IPS-18a (cell line): ENCODE measurements around the gene PAPPA.

Experiments
- H3K27ac ChIP-seq: one replicate; pipeline ENCODE4 v1.5.1; 2013; ENCODE audit warnings: low read length
- H3K27me3 ChIP-seq: one replicate; pipeline ENCODE4 v1.6.1; 2013; ENCODE audit warnings: mild to moderate bottlenecking, low read length; ENCODE audit not compliant: control insufficient read depth, insufficient read depth
- H3K36me3 ChIP-seq: one replicate; pipeline ENCODE4 v1.6.1; 2013; ENCODE audit warnings: low read depth, low read length; ENCODE audit not compliant: control insufficient read depth
- H3K4me1 ChIP-seq: one replicate; pipeline ENCODE4 v1.6.1; 2013; ENCODE audit warnings: low read depth, low read length; ENCODE audit not compliant: control insufficient read depth
- H3K4me3 ChIP-seq: one replicate; pipeline ENCODE4 v1.5.1; 2013; ENCODE audit warnings: low read length
- H3K9ac ChIP-seq: one replicate; pipeline ENCODE4 v1.6.1; 2013; ENCODE audit warnings: mild to moderate bottlenecking, low read length, moderate library complexity
- H3K9me3 ChIP-seq: one replicate; pipeline ENCODE4 v1.6.1; 2013; ENCODE audit warnings: low read depth, low read length; ENCODE audit not compliant: control insufficient read depth

The PAPPA gene

DNA sequence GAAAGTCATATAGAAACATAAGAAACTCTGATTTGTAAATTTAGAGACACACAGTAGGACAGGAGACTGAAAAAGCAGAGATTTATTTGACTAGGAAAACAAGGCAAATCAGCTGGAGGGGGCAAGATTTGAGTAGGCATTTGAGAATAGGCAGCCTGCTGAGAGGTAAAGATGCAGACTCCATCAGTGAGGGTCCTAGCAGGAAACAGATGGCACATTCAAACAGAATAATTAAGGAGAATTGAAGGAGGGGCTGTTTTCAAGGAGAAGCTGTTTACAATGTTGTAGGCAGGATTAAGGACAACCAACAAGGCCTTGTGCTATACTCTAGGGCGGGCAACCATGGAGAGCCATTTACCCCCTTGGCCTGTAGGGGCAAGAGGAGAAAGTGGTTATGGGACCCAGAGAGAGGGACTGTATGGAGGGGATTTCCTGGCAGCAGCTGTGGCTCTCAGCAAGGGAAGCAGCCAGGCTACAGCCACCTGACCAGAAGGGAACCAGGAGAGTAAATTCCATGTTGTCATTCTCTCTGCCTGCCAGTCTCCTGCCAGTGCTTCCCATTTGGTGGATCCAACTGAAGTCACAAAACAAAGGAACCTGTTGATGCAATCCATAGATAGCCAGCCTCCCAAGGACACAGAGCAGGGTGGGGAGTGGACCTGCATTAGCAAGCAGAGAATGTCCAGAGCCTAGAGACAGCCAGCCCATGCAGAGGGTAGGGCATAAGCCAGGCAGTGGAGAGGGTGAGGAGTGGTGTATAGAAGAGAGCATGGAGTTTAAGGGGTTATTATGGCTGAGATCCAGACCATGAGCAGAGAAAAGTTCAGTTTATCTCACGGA, 38.2 kb downstream of the PAPPA start:
- H3K27ac ChIP-seq, result no peak overlapping the region
- H3K36me3 ChIP-seq, result no peaks in the 10 kb centered on the region
- no peak overlapping the region for H3K4me3 ChIP-seq
- no peaks in the 10 kb centered on the region for H3K27me3 ChIP-seq
- no peak overlapping the region for H3K9ac ChIP-seq
- no peaks in the 10 kb centered on the region for H3K4me1 ChIP-seq
- H3K9me3 ChIP-seq, result no peaks in the 10 kb centered on the region

DNA sequence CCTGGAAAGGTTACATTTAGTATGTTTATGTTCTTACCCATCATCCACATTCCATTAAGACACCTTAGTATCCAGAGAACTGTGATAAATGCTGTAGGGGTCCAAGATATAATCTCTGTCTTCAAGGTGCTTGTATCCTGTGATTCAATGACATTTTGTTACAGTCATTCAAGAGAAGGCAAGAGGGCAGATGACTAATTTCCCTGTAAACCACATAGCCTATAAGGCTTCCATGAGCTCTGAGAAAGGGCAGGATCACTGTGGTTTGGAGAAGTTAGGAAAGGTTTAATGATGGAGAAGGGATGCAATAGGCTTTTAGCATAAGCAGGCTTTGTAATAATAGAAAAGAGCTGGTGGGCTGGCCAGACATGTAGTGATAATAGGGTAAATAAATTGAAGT, 40.0 kb downstream of the PAPPA start:
- Histone ChIP-seq H3K9ac (no peak overlapping the region), H3K4me1 (no peaks in the 10 kb centered on the region), H3K36me3 (no peaks in the 10 kb centered on the region), H3K27me3 (no peaks in the 10 kb centered on the region), H3K4me3 (no peak overlapping the region), H3K27ac (no peak overlapping the region), H3K9me3 (no peaks in the 10 kb centered on the region)

DNA sequence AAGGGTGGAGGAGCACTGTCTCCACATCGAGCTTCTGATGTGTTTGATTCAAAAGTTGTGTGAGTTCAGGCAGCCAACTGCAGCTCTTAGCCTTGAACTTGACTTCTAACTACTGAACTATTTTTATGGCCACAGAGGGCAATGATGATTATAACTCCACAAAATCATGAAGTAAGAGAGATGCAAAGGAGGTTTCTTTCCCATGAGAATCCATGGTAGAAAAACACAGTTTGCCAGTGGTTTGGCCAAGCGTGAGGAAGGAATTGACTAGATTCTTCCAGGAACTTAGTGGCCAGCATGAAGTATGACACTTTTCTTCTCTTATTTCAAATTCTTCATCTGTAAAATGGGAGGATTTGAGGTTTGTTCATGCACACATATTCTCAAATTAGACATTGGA, 43.2 kb downstream of the PAPPA start:
- H3K9ac ChIP-seq, result no peak overlapping the region
- no peaks in the 10 kb centered on the region for H3K9me3 ChIP-seq
- H3K27ac ChIP-seq, result no peak overlapping the region
- no peaks in the 10 kb centered on the region for H3K27me3 ChIP-seq
- H3K36me3 ChIP-seq, result no peaks in the 10 kb centered on the region
- H3K4me1 ChIP-seq, result no peaks in the 10 kb centered on the region
- no peak overlapping the region for H3K4me3 ChIP-seq

DNA sequence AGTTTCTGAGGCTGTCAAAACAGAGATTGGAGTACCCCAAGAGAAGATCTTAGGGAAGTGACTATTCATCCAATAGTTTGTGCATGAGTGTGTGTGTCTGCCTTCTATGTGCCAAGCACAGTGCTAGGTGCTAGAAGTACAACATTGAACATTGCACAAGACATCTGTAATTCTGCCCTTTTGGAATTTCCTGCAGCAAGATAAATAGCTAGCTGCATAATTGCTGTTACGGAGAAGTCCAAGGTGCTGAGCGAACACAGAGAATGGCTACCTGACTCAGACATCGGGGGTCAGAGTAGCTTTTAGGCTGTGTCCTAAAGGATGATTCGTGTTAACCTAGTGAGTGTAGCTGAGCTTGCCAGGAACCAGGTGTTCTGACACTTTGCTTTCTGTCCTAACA, 44.8 kb downstream of the PAPPA start:
- no peak overlapping the region for H3K4me3 ChIP-seq
- H3K9me3 ChIP-seq, result no peaks in the 10 kb centered on the region
- H3K36me3 ChIP-seq, result no peaks in the 10 kb centered on the region
- H3K9ac ChIP-seq, result no peak overlapping the region
- no peak overlapping the region for H3K27ac ChIP-seq
- H3K27me3 ChIP-seq, result no peaks in the 10 kb centered on the region
- no peaks in the 10 kb centered on the region for H3K4me1 ChIP-seq

DNA sequence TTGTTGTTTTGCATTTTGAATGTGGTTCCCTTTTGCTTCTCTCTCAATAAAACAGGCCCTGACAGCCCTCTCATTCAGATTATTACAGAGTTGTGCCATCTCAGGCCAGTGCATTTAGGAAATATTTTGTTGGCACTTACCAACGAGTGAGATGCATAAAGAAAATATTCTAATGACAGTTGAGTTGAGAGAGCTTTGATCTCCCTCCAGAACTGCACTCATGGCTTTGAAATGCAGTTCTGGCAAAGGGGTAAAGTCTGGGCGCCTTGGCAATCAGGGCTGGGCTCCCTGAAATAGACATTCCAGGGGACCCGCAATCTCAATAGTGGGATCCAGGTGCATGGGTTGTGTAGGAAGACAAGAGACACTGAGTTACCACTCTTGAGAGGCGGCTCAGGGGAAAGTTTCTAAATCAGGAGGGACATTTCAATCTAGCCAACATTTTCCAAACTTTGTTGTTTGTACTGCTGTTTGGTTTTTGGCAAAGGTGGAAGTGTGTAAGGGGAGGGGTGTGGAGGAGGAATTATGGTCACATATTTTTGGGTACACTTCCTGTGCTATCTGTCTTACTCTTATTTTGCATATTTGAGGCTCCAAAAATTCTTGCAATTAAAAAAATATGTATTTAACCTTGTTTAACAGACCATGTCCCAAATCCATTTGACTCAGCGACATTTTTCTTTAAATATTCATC, 48.8 kb downstream of the PAPPA start:
- H3K4me1 ChIP-seq, result no peaks in the 10 kb centered on the region
- no peaks in the 10 kb centered on the region for H3K9me3 ChIP-seq
- H3K4me3 ChIP-seq, result no peak overlapping the region
- no peak overlapping the region for H3K27ac ChIP-seq
- no peak overlapping the region for H3K9ac ChIP-seq
- no peaks in the 10 kb centered on the region for H3K36me3 ChIP-seq
- H3K27me3 ChIP-seq, result no peaks in the 10 kb centered on the region

DNA sequence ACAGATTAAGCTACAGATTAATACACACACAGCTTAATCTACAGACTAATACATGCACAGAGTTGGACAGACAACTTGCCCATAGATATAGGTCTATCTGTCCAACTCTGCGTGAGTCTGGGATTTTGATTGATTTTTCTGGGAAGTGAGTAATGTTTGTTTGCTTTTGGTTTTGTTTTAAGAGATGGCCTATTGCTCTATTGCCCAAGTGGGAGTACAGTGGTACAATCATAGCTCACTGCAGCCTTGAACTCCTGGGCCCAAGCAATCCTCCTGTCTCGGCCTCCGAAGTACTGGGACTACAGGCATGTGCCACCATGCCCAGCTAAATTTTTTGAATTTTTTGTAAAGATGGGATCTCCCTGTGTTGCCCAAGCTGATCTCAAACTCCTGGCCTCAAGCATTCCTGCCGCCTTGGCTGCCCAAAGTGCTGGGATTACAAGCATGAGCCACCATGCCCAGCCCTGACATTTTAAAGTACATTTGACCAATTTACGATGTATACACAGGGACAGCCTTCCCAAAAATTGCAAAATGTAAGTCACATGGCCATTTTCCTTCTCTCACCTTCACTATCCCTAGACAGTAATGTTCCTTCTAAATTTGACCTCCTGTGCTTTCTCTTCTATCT, 50.8 kb downstream of the PAPPA start:
- H3K27me3 ChIP-seq, result no peaks in the 10 kb centered on the region
- H3K36me3 ChIP-seq, result no peaks in the 10 kb centered on the region
- H3K4me1 ChIP-seq, result no peaks in the 10 kb centered on the region
- H3K27ac ChIP-seq, result no peak overlapping the region
- H3K4me3 ChIP-seq, result no peak overlapping the region
- no peaks in the 10 kb centered on the region for H3K9me3 ChIP-seq
- no peak overlapping the region for H3K9ac ChIP-seq

DNA sequence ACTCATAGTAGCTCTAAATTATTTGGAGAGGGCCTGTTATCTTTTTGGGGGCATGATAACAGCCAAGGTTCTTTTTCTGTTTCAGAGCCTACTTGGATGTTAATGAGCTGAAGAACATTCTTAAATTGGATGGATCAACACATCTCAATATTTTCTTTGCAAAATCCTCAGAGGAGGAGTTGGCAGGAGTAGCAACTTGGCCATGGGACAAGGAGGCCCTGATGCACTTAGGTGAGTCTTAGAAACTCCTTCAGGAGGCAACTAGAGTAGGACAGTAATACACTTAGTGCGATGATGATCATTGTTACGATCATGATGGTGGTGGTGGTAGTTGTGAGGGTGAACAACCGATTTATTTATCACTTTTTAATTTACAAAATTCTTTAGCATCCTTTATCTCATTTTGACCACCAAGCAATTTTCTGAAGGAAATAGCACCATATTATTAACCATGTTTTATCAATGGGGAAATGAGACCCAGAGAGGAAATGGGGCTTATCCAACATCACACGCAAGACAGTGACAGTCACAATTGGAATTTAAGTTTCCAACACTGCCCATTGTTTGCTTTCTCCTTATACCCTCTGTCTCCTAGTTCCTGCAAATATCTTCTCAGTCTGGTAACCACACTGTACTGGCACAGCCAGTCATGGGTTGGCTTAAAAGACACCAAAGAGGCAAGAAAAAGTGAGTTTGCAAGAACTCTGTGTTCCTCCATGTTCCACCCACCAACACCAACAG, 54.0 kb downstream of the PAPPA start:
- Histone ChIP-seq H3K4me3 (no peak overlapping the region), H3K9ac (no peak overlapping the region), H3K4me1 (no peaks in the 10 kb centered on the region), H3K27ac (no peak overlapping the region), H3K9me3 (no peaks in the 10 kb centered on the region), H3K27me3 (no peaks in the 10 kb centered on the region), H3K36me3 (no peaks in the 10 kb centered on the region)

DNA sequence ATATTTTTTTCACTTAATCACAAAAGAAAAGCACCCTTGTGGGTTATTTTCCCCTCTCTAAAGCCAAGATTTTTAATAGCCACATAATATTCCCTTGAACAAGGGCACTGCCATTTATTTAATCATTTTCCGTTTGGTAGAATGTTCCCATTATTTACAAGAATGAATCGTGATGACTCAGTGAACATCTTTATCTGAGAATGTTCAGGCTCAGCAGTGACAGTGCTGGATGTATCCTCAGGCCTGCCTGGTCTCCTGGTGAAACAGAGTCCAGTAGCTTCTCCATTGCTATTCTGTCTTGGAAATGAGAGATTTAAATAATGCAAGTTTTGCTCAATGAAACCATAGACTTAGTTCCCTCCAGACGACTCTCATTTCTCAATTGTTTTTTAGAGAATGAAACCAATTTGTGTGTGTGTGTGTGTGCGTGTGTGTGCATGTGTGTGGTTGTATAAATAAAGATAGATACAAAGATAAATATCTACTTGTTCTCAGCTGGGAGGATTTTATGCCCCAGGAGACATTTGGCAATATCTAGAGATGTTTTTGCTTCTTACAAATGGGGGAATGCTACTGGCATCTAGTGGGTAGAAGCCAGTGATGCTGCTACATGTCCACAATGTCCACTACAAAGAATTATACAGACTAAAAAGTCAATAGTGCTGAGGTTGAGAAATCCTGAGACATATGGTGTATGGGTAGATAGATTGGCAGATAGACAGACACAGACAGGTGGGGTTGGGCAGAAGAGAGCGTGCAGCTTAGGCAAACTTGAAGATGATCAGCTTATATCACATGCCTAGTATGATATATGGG, 55.0 kb downstream of the PAPPA start:
- Histone ChIP-seq H3K9me3 (no peaks in the 10 kb centered on the region), H3K4me1 (peaks cover 9% of the 10 kb centered on the region), H3K27ac (no peak overlapping the region), H3K36me3 (no peaks in the 10 kb centered on the region), H3K4me3 (no peak overlapping the region), H3K27me3 (no peaks in the 10 kb centered on the region), H3K9ac (no peak overlapping the region)

DNA sequence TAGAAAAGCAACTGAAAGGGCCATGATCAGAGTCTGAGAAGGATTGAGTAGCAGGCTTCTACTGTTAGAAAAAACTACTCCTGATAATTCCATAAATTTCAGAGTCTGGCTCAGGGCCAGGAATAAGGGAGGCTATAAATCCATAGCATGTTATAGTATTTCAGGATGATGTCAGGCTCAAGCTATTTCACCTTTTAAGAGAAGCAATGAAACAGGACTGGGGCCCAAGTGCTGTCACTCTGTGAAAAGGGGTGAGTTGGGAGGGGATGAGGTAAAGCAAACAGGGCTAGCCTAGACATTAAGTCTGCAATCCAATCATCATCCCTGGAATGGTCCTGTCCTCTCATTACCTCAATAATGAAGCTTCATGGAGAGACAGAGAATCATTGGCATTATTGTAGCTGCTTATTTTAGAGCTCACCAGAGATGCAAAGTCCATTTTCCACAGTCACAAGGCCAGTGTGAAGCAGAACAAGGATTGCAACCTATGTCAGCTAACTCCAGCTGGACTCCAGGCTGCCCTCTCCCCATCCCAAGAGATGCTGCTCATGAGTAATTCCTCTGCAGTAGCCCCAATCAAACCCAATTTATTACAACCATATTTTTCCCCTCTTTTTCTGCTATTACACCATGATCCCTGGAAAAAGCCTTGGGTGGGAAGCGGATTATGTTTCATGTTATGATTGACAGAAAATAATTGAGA, 56.0 kb downstream of the PAPPA start:
- Histone ChIP-seq H3K9ac (no peak overlapping the region), H3K4me1 (peaks cover 10% of the 10 kb centered on the region), H3K36me3 (no peaks in the 10 kb centered on the region), H3K27ac (no peak overlapping the region), H3K27me3 (no peaks in the 10 kb centered on the region), H3K9me3 (no peaks in the 10 kb centered on the region), H3K4me3 (no peak overlapping the region)

DNA sequence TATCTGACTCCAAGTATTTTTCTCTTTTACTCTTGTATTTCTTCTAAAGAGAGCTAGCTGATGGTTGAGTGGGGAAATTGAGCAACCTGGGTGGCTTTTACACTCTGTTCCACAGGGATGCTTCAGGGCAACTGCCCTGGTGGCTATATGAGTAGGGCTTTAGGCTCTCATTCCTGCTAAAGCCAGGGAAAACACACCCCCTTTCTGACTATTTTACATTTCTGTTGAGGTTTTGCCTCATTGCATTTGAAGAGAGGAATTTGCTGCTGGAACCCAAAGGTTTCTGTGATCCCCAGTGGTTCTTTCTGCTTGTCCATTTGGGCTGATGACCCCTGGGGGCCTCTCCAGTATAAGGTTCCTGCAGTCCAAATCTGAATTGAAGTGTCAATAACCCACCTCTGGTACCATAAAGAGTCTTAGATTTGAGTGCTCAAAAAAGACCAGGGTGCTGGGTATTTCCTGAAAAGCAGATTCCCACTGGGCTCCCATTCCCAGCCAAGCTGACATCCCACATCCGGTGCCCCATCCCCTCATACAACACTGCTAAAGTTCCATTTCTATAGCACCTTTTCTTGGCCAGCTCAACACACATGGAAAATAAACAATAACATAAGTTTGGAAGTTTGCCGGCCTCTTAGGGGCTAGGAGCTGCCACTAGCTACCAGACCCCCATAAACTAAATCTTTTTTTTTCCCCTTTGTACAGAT, 59.5 kb downstream of the PAPPA start:
- Histone ChIP-seq H3K4me3 (no peak overlapping the region), H3K4me1 (peaks cover 10% of the 10 kb centered on the region), H3K27ac (no peak overlapping the region), H3K27me3 (no peaks in the 10 kb centered on the region), H3K36me3 (no peaks in the 10 kb centered on the region), H3K9ac (no peak overlapping the region), H3K9me3 (no peaks in the 10 kb centered on the region)
